Activated naive CD8-positive, alpha-beta T cell treated with anti-CD3 and anti-CD28 coated beads for 36 hours (primary cell): ENCODE results near the gene ASPSCR1. TPM values are rescaled to one million over a fixed set of nuclear protein-coding genes. Genes with fewer than 3 reads are reported as not detected.

Experiments used
- DNase-seq: peaks from one replicate; pipeline ENCODE4 v3.0.0; 2021
- H3K27ac Mint-ChIP-seq: one replicate; pipeline ENCODE4 v1.8.0; 2022; ENCODE audit warnings: mild to moderate bottlenecking, moderate library complexity, mixed read lengths
- H3K27me3 Mint-ChIP-seq: one replicate; pipeline ENCODE4 v1.8.0; 2022; ENCODE audit warnings: mild to moderate bottlenecking, mixed read lengths
- H3K36me3 Mint-ChIP-seq: one replicate; pipeline ENCODE4 v1.8.0; 2021; ENCODE audit warnings: mild to moderate bottlenecking, mixed read lengths
- H3K4me1 Mint-ChIP-seq: one replicate; pipeline ENCODE4 v1.8.0; 2021; ENCODE audit warnings: mixed read lengths
- H3K4me3 Mint-ChIP-seq: one replicate; pipeline ENCODE4 v1.8.0; 2022; ENCODE audit warnings: mild to moderate bottlenecking, moderate library complexity, mixed read lengths
- H3K9me3 Mint-ChIP-seq: one replicate; pipeline ENCODE4 v1.8.0; 2022; ENCODE audit warnings: mixed read lengths
- total RNA-seq, 2 experiments: library from RNA; stranded (reverse); gene quantifications; one replicate each; pipeline ENCODE4 v1.2.3, GENCODE V29; 2021

ASPSCR1 gene
- total RNA-seq, 2 experiments from 2014 or later, result 21.7 to 22.5 TPM

- H3K27ac Mint-ChIP-seq, result peak overlapping the region; percentile 46
- H3K36me3 Mint-ChIP-seq, result peaks cover 3% of the 10 kb centered on the region
- no peaks in the 10 kb centered on the region for H3K27me3 Mint-ChIP-seq
- no peak for DNase-seq
- H3K9me3 Mint-ChIP-seq, result no peaks in the 10 kb centered on the region
- H3K4me3 Mint-ChIP-seq, result no peak overlapping the region
- H3K4me1 Mint-ChIP-seq, result peaks cover 4% of the 10 kb centered on the region
Observed at GRCh38 chr17:82058230-82058854, 80.9 kb downstream of the ASPSCR1 start.

- Mint-ChIP-seq H3K27ac (no peak overlapping the region), H3K4me3 (no peak overlapping the region), H3K4me1 (peaks cover 3% of the 10 kb centered on the region), H3K27me3 (no peaks in the 10 kb centered on the region), H3K36me3 (peaks cover 3% of the 10 kb centered on the region), H3K9me3 (no peaks in the 10 kb centered on the region)
- no peak for DNase-seq
Observed at GRCh38 chr17:82058855-82059249, 81.4 kb downstream of the ASPSCR1 start.

- Mint-ChIP-seq H3K27ac (no peak overlapping the region), H3K36me3 (peaks cover 3% of the 10 kb centered on the region), H3K27me3 (no peaks in the 10 kb centered on the region), H3K4me3 (no peak overlapping the region), H3K9me3 (no peaks in the 10 kb centered on the region), H3K4me1 (peaks cover 7% of the 10 kb centered on the region)
- no peak for DNase-seq
Observed at GRCh38 chr17:82059272-82060000, 82.0 kb downstream of the ASPSCR1 start.

- no peaks in the 10 kb centered on the region for H3K9me3 Mint-ChIP-seq
- no peak for DNase-seq
- H3K4me1 Mint-ChIP-seq, result peaks cover 6% of the 10 kb centered on the region
- H3K36me3 Mint-ChIP-seq, result peaks cover 3% of the 10 kb centered on the region
- H3K27ac Mint-ChIP-seq, result no peak overlapping the region
- H3K27me3 Mint-ChIP-seq, result no peaks in the 10 kb centered on the region
- no peak overlapping the region for H3K4me3 Mint-ChIP-seq
Observed at GRCh38 chr17:82060001-82060380, 82.6 kb downstream of the ASPSCR1 start.

GRCh38 chr17:82060614-82061013, 83.2 kb downstream of the ASPSCR1 start:
- no peaks in the 10 kb centered on the region for H3K9me3 Mint-ChIP-seq
- H3K4me3 Mint-ChIP-seq, result no peak overlapping the region
- no peak for DNase-seq
- no peaks in the 10 kb centered on the region for H3K27me3 Mint-ChIP-seq
- H3K36me3 Mint-ChIP-seq, result peaks cover 3% of the 10 kb centered on the region
- no peak overlapping the region for H3K27ac Mint-ChIP-seq
- peaks cover 5% of the 10 kb centered on the region for H3K4me1 Mint-ChIP-seq

- Mint-ChIP-seq H3K4me1 (peaks cover 5% of the 10 kb centered on the region), H3K36me3 (peaks cover 4% of the 10 kb centered on the region), H3K4me3 (no peak overlapping the region), H3K9me3 (no peaks in the 10 kb centered on the region), H3K27me3 (no peaks in the 10 kb centered on the region), H3K27ac (no peak overlapping the region)
- no peak for DNase-seq
Observed at GRCh38 chr17:82061047-82061925, 83.9 kb downstream of the ASPSCR1 start.

GRCh38 chr17:82062076-82062983, 84.9 kb downstream of the ASPSCR1 start:
- peaks cover 4% of the 10 kb centered on the region for H3K36me3 Mint-ChIP-seq
- no peaks in the 10 kb centered on the region for H3K9me3 Mint-ChIP-seq
- H3K4me1 Mint-ChIP-seq, result peaks cover 8% of the 10 kb centered on the region
- H3K4me3 Mint-ChIP-seq, result no peak overlapping the region
- no peaks in the 10 kb centered on the region for H3K27me3 Mint-ChIP-seq
- DNase-seq, result no peak
- H3K27ac Mint-ChIP-seq, result no peak overlapping the region

- H3K27ac Mint-ChIP-seq, result no peak overlapping the region
- H3K27me3 Mint-ChIP-seq, result no peaks in the 10 kb centered on the region
- H3K36me3 Mint-ChIP-seq, result peaks cover 4% of the 10 kb centered on the region
- peaks cover 8% of the 10 kb centered on the region for H3K4me1 Mint-ChIP-seq
- no peaks in the 10 kb centered on the region for H3K9me3 Mint-ChIP-seq
- no peak for DNase-seq
- H3K4me3 Mint-ChIP-seq, result no peak overlapping the region
Observed at GRCh38 chr17:82062984-82063368, 85.5 kb downstream of the ASPSCR1 start.

GRCh38 chr17:82063424-82064415, 86.3 kb downstream of the ASPSCR1 start:
- Mint-ChIP-seq H3K27ac (peak overlapping the region; percentile 25), H3K4me3 (peak overlapping the region; percentile 76), H3K4me1 (peaks cover 8% of the 10 kb centered on the region), H3K36me3 (peaks cover 4% of the 10 kb centered on the region), H3K27me3 (no peaks in the 10 kb centered on the region), H3K9me3 (no peaks in the 10 kb centered on the region)
- DNase-seq, result no peak

GRCh38 chr17:82064433-82065192, 87.2 kb downstream of the ASPSCR1 start:
- peak overlapping the region; percentile 76 for H3K4me3 Mint-ChIP-seq
- peaks cover 4% of the 10 kb centered on the region for H3K36me3 Mint-ChIP-seq
- H3K9me3 Mint-ChIP-seq, result no peaks in the 10 kb centered on the region
- peaks cover 8% of the 10 kb centered on the region for H3K4me1 Mint-ChIP-seq
- peak overlapping the region; percentile 25 for H3K27ac Mint-ChIP-seq
- H3K27me3 Mint-ChIP-seq, result no peaks in the 10 kb centered on the region
- DNase-seq, result no peak

GRCh38 chr17:82065193-82065637, 87.8 kb downstream of the ASPSCR1 start:
- no peak for DNase-seq
- H3K4me3 Mint-ChIP-seq, result peak overlapping the region; percentile 76
- H3K36me3 Mint-ChIP-seq, result peaks cover 2% of the 10 kb centered on the region
- H3K4me1 Mint-ChIP-seq, result peaks cover 8% of the 10 kb centered on the region
- H3K9me3 Mint-ChIP-seq, result no peaks in the 10 kb centered on the region
- H3K27me3 Mint-ChIP-seq, result no peaks in the 10 kb centered on the region
- H3K27ac Mint-ChIP-seq, result peak overlapping the region; percentile 25

GRCh38 chr17:82065638-82066303, 88.3 kb downstream of the ASPSCR1 start, which contains the start of gene DUS1L:
Gene DUS1L, minus strand, starts transcription at chr17:82065804. Its CDS starts 745 bp downstream, at chr17:82065059.
- H3K9me3 Mint-ChIP-seq, result no peaks in the 10 kb centered on the region
- peaks cover 2% of the 10 kb centered on the region for H3K36me3 Mint-ChIP-seq

More at GRCh38 chr17:82065638-82066303, 88.3 kb downstream of the ASPSCR1 start, which contains the start of gene DUS1L:
- peaks cover 8% of the 10 kb centered on the region for H3K4me1 Mint-ChIP-seq
- no peaks in the 10 kb centered on the region for H3K27me3 Mint-ChIP-seq
- peak within 1 kb of the TSS; percentile 85 for H3K4me3 Mint-ChIP-seq
- peak; percentile 81 for DNase-seq
- H3K27ac Mint-ChIP-seq, result peak within 1 kb of the TSS; percentile 88
